ENCODE results near the gene SYNPR.

SYNPR gene

GRCh38 chr3:63387568-63387967 is 109.5 kb downstream of the SYNPR start:
- no peak for DNase-seq

- DNase-seq = no peak
Observed at GRCh38 chr3:63390710-63391230, 112.7 kb downstream of the SYNPR start.

- no peak for DNase-seq
Observed at GRCh38 chr3:63395960-63396359, 117.9 kb downstream of the SYNPR start.

GRCh38 chr3:63400246-63400860 is 122.2 kb downstream of the SYNPR start:
- no peak for DNase-seq

- no peak for DNase-seq
Observed at GRCh38 chr3:63405882-63406281, 127.8 kb downstream of the SYNPR start.

- no peak for DNase-seq
Observed at GRCh38 chr3:63413523-63413922, 135.4 kb downstream of the SYNPR start.

GRCh38 chr3:63414607-63415006 is 136.5 kb downstream of the SYNPR start:
- no peak for DNase-seq

- no peak for DNase-seq
Observed at GRCh38 chr3:63429905-63430304, 151.8 kb downstream of the SYNPR start.

- no peak for DNase-seq
Observed at GRCh38 chr3:63430875-63431274, 152.8 kb downstream of the SYNPR start.

GRCh38 chr3:63437858-63438257 is 159.8 kb downstream of the SYNPR start:
- DNase-seq = no peak

- DNase-seq = no peak
Observed at GRCh38 chr3:63438826-63439371, 160.8 kb downstream of the SYNPR start.

GRCh38 chr3:63441262-63441661 is 163.2 kb downstream of the SYNPR start:
- no peak for DNase-seq

- no peak for DNase-seq
Observed at GRCh38 chr3:63442918-63443317, 164.8 kb downstream of the SYNPR start.

GRCh38 chr3:63450023-63450422 is 171.9 kb downstream of the SYNPR start:
- no peak for DNase-seq

GRCh38 chr3:63450634-63451363 is 172.7 kb downstream of the SYNPR start:
- DNase-seq = no peak

- DNase-seq = no peak
Observed at GRCh38 chr3:63456901-63457300, 178.8 kb downstream of the SYNPR start.

GRCh38 chr3:63458405-63458804 is 180.3 kb downstream of the SYNPR start:
- no peak for DNase-seq

- no peak for DNase-seq
Observed at GRCh38 chr3:63462732-63463131, 184.6 kb downstream of the SYNPR start.

- DNase-seq = no peak
Observed at GRCh38 chr3:63467392-63467791, 189.3 kb downstream of the SYNPR start.

- DNase-seq = no peak
Observed at GRCh38 chr3:63470745-63471144, 192.6 kb downstream of the SYNPR start.

GRCh38 chr3:63471781-63472180 is 193.7 kb downstream of the SYNPR start:
- DNase-seq = no peak

GRCh38 chr3:63473641-63474166 is 195.6 kb downstream of the SYNPR start:
- DNase-seq = no peak

- DNase-seq = no peak
Observed at GRCh38 chr3:63474828-63475518, 196.9 kb downstream of the SYNPR start.
